NCI-H2196 (cell line): Measurements from ENCODE around the gene PCDHB7.
"Not testable (repeated sequence)": the region's sequence is repeated elsewhere in the genome, so short reads cannot be mapped to it uniquely, and the experiment has no call there.

Experiments
- DNase-seq: peaks from one replicate; lab custom pipeline; 2025; ENCODE audit not compliant: unreplicated experiment; lab: John Stamatoyannopoulos, UW

PCDHB7 gene

GRCh38 chr5:141223112-141223783, 50.8 kb downstream of the PCDHB7 start, which contains the start of gene PCDHB14:
Gene PCDHB14 (plus strand): TSS chr5:141223343. CDS start chr5:141223506, 163 bp downstream.
- peak; percentile 42 for DNase-seq

GRCh38 chr5:141224844-141225243, 52.4 kb downstream of the PCDHB7 start:
- not testable (repeated sequence) for DNase-seq

GRCh38 chr5:141225421-141225820, 53.0 kb downstream of the PCDHB7 start:
- DNase-seq: not testable (repeated sequence)
